HepG2 (cell line): Measurements from ENCODE around the gene MISP3. TPM values are rescaled to one million over a fixed set of nuclear protein-coding genes. Genes with fewer than 3 reads are reported as not detected.

ENCODE experiments used
- ATAC-seq: fragments of 200-7000 bp; cut with Tn5 transposase; 3 replicates; pipeline ENCODE4 v1.9.1; 2020; ENCODE audit warnings: mild to moderate bottlenecking, moderate library complexity
- BruUV-seq: library from RNA; stranded (reverse); fragments of 400-500 nt; replicated peaks from 2 replicates; lab custom pipeline; 2021; lab: Mats Ljungman, UMichigan
- CTCF ChIA-PET: fragments of 300-600 bp; formaldehyde crosslinking; extraction: SDS; loops from one replicate; lab custom pipeline; 2021; ENCODE audit warnings: low total read pairs, inconsistent platforms, low intra/inter-chr PET ratio; lab: Yijun Ruan, JAX
- POLR2A ChIA-PET: fragments of 350-600 bp; sonication (Branson Sonifier 250); formaldehyde crosslinking; loops from one replicate; lab custom pipeline; 2020; ENCODE audit warnings: antibody characterized with exemption, inconsistent platforms; lab: Yijun Ruan, JAX
- DNase-seq: peaks from one replicate; pipeline ENCODE4 v3.0.0-alpha.2; 2015; ENCODE audit warnings: low spot score
- FAIRE-seq: peaks from 3 replicates; lab custom pipeline; 2011; peaks lifted over from hg19 to GRCh38; lab: Jason Lieb, UNC
- H2AFZ ChIP-seq: one replicate; pipeline ENCODE4 v1.6.1; 2011; ENCODE audit warnings: low read length, inconsistent platforms
- H3K27ac ChIP-seq: fragments of 300-600 bp; 3 replicates; pipeline ENCODE4 v1.8.0; 2011; ENCODE audit warnings: mixed run types, mild to moderate bottlenecking, mixed read lengths, low read length, inconsistent platforms; ENCODE audit not compliant: insufficient read depth; ENCODE audit errors: extremely low read length
- H3K27me3 ChIP-seq, 2 experiments: fragments of 200-600 bp in 1 of 2; 2 replicates in 1 of 2; 3 replicates in 1 of 2; pipeline versions ENCODE4 v1.6.0 to v1.8.0; 2011; ENCODE audit warnings: low read length in 2 of 2, mild to moderate bottlenecking in 2 of 2, moderate library complexity in 2 of 2, inconsistent platforms in 1 of 2; ENCODE audit not compliant: insufficient read depth in 2 of 2, control insufficient read depth in 1 of 2
- H3K36me3 ChIP-seq, 2 experiments: fragments of 200-600 bp in 1 of 2; replicated peaks in 1 of 2; 2 replicates in 1 of 2; 3 replicates in 1 of 2; pipeline versions ENCODE4 v1.5.1 to v1.8.0; 2011; ENCODE audit warnings: low read length in 2 of 2, inconsistent platforms in 1 of 2; ENCODE audit not compliant: insufficient read depth in 2 of 2, control insufficient read depth in 1 of 2
- H3K4me1 ChIP-seq: 2 replicates; pipeline ENCODE4 v1.5.1; 2012; ENCODE audit warnings: low read length, inconsistent platforms; ENCODE audit not compliant: insufficient read depth
- H3K4me2 ChIP-seq: 2 replicates; pipeline ENCODE4 v1.6.0; 2011; ENCODE audit warnings: low read depth, low read length, inconsistent platforms
- H3K4me3 ChIP-seq, 3 experiments: fragments of 200-600 bp in 1 of 3; sonication (generic), shearing (Covaris generic) in 1 of 3; replicated peaks in 1 of 3; 2 replicates each; pipeline ENCODE4 v1.5.1; 2011 to 2016; ENCODE audit warnings: low read length in 3 of 3, inconsistent platforms in 2 of 3, low read depth in 2 of 3, mild to moderate bottlenecking in 2 of 3, control low read depth in 1 of 3, mixed read lengths in 1 of 3; ENCODE audit not compliant: insufficient read depth in 1 of 3
- H3K79me2 ChIP-seq: one replicate; pipeline ENCODE4 v1.6.1; 2011; ENCODE audit warnings: low read length, inconsistent platforms; ENCODE audit not compliant: insufficient read depth
- H3K9ac ChIP-seq: 2 replicates; pipeline ENCODE4 v1.6.0; 2011; ENCODE audit warnings: mild to moderate bottlenecking, low read depth, low read length, inconsistent platforms; ENCODE audit not compliant: insufficient read depth
- H3K9me3 ChIP-seq: 2 replicates; pipeline ENCODE4 v1.5.1; 2012; ENCODE audit warnings: mild to moderate bottlenecking, low read length
- H4K20me1 ChIP-seq: 2 replicates; pipeline ENCODE4 v1.6.0; 2011; ENCODE audit warnings: inconsistent platforms, mild to moderate bottlenecking, low read length, moderate library complexity; ENCODE audit not compliant: insufficient read depth
- CREM ChIP-seq, 2 experiments: sonication (generic) in 1 of 2; formaldehyde crosslinking in 1 of 2; IDR thresholded peaks; 2 replicates each; pipeline versions ENCODE4 v1.4.0 to v1.6.1; 2016 to 2020; ENCODE audit warnings: antibody characterized with exemption in 1 of 2, mild to moderate bottlenecking in 1 of 2, missing genetic modification reagents in 1 of 2
- EP300 ChIP-seq, 3 experiments: sonication (generic) in 1 of 3; formaldehyde crosslinking in 1 of 3; IDR thresholded peaks; 2 replicates each; pipeline versions ENCODE4 v1.5.1 to v1.6.1; 2011 to 2020; ENCODE audit warnings: low read depth in 2 of 3, low read length in 2 of 3, borderline replicate concordance in 1 of 3, improper control_type of control experiment in 1 of 3, mild to moderate bottlenecking in 1 of 3, missing genetic modification reagents in 1 of 3, moderate library complexity in 1 of 3
- GATAD1 ChIP-seq: IDR thresholded peaks from 2 replicates; pipeline ENCODE4 v1.6.1; 2016; ENCODE audit warnings: missing genetic modification reagents, missing compliant biosample characterization
- GATAD2A ChIP-seq: IDR thresholded peaks from 2 replicates; pipeline ENCODE4 v1.6.1; 2016
- JDP2 ChIP-seq: sonication (generic); formaldehyde crosslinking; IDR thresholded peaks from 2 replicates; pipeline ENCODE4 v1.8.1; 2022; ENCODE audit warnings: missing genetic modification reagents, borderline replicate concordance
- KLF12 ChIP-seq: sonication (generic); formaldehyde crosslinking; IDR thresholded peaks from 2 replicates; pipeline ENCODE4 v1.4.0; 2020; ENCODE audit warnings: missing genetic modification reagents, borderline replicate concordance
- MAFG ChIP-seq: sonication (generic); formaldehyde crosslinking; IDR thresholded peaks from 2 replicates; pipeline ENCODE4 v1.5.1; 2020; ENCODE audit warnings: mild to moderate bottlenecking, missing genetic modification reagents
- NFE2L1 ChIP-seq: sonication (generic); formaldehyde crosslinking; IDR thresholded peaks from 2 replicates; pipeline ENCODE4 v1.4.0; 2020; ENCODE audit warnings: missing genetic modification reagents, mild to moderate bottlenecking, borderline replicate concordance
- RFXAP ChIP-seq: sonication (generic); formaldehyde crosslinking; IDR thresholded peaks from 2 replicates; pipeline ENCODE4 v1.4.0; 2020; ENCODE audit warnings: missing genetic modification reagents, borderline replicate concordance
- SMC3 ChIP-seq: IDR thresholded peaks from 2 replicates; pipeline ENCODE4 v1.6.1; 2011; ENCODE audit warnings: low read length, improper control_type of control experiment
- SP4 ChIP-seq: sonication (generic); formaldehyde crosslinking; IDR thresholded peaks from 2 replicates; pipeline ENCODE4 v1.8.1; 2023; ENCODE audit warnings: mild to moderate bottlenecking, missing genetic modification reagents
- SRSF9 ChIP-seq: fragments of 200-400 bp; formaldehyde crosslinking; IDR thresholded peaks from 2 replicates; pipeline ENCODE4 v1.6.1; 2018; ENCODE audit warnings: borderline replicate concordance, mild to moderate bottlenecking, low read depth, low read length; ENCODE audit not compliant: insufficient read depth, poor library complexity, severe bottlenecking
- ZNF629 ChIP-seq: sonication (generic); formaldehyde crosslinking; conservative IDR thresholded peaks from 2 replicates; pipeline ENCODE4 v1.5.0; 2020; ENCODE audit warnings: missing genetic modification reagents
- WGBS: methylation state at CpG from one replicate; pipeline ENCODE4 v1.1.6; 2017; ENCODE audit warnings: low lambda C conversion rate; 5-methylcytosine and 5-hydroxymethylcytosine counted together
- in situ Hi-C: cut with HindIII; loops from 2 replicates; pipeline ENCODE4 v1.10.0; 2017; ENCODE audit warnings: low pct_unique_long_range_greater_than_20kb; ENCODE audit not compliant: extremely low pct_ligation_motif_present
- intact Hi-C: fragments of 100-400 bp; cut with micrococcal nuclease; formaldehyde crosslinking; loops from one replicate; pipeline ENCODE4 v1.10.0; 2022; ENCODE audit not compliant: unreplicated experiment
- polyA plus RNA-seq, 8 experiments: library from polyadenylated mRNA; depleted of rRNA in 3 of 8; stranded (reverse) in 7 of 8; unstranded in 1 of 8; fragments of >200 nt; fragmentation: Illumina TruSeq in 4 of 8; extraction: Trizol in 4 of 8; gene quantifications; 2 replicates each; pipeline versions ENCODE4 v1.2.1 to v1.2.3, GENCODE V29; 2011 to 2016; ENCODE audit warnings: low read depth in 4 of 8, missing spikeins in 1 of 8, mixed read lengths in 1 of 8; ENCODE audit not compliant: insufficient read depth in 1 of 8
- total RNA-seq, 5 experiments: library from RNA; depleted of rRNA; stranded (reverse); fragments of >200 nt; fragmentation: Illumina TruSeq; extraction: Trizol; gene quantifications; 2 replicates each; pipeline ENCODE4 v1.2.3, GENCODE V29; 2016; ENCODE audit warnings: low read depth in 1 of 5
- TF ChIP-seq, protein P1 (sequence below): sonication (generic); formaldehyde crosslinking; IDR thresholded peaks from 2 replicates; pipeline ENCODE4 v1.4.0; 2020; ENCODE audit warnings: missing genetic modification reagents
- TF ChIP-seq, protein P2 (sequence below): sonication (generic); formaldehyde crosslinking; IDR thresholded peaks from 2 replicates; pipeline ENCODE4 v1.4.0; 2020; ENCODE audit warnings: missing genetic modification reagents, borderline replicate concordance

MISP3 gene
- total and polyA plus RNA-seq, 2 of the 13 experiments (the other 11 are each of a cell fraction or from before 2014, with no cell fraction given), result 2.5 to 5.4 TPM

DNA sequence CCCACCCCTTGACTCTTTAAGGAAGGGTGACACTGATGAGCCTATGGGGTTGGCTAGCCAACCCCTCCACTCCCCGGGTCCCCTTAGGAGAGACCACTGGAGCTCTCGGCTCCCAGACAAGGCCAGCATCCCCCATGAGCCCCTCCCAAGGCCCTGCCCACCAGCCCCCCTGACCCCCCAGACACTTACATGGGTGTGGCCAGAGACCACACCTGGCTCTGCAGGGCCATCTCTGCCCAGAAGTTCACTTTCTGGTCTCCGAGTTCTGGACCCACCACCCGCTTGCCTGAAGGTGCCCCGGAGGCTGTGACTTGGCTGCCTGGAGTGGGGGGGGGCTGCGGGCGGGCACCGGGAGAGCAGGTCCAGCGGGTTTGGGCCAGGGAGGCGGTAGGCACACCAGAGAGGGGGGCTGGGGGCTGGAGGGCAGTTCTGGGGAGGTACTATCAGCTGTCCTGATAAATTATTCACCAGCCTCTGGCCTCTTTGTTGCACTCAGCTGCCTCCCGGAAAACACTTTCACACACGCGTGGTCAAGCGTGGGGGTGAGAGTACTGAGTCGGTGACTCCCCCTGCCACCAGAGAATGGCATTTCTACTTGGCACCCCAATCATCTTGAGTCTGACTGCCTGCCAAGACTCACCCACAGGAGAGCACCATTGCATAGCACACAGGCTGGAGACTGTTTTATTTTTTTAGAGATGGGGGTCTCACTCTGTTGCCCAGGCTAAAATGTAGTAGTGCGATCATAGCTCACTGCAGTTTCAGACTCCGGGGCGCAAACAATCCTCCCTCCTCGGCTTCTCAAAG, 10.6 kb upstream of the MISP3 start, which contains the start of gene PALM3 (continued):
- no peak for TF ChIP-seq SRSF9
- TF ChIP-seq, all 625 proteins: peak for 30

DNA sequence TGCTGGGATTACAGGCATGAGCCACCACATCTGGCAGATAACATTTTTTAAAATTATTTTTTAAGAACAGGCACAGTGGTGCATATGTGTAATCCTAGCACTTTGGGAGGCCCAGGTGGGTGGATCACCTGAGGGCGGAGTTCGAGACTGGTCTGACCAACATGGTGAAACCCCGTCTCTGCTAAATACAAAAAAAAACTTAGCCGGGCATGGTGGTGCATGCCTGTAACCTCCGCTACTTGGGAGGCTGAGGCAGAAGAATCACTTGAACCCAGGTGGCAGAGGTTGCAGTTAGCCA, 10.1 kb upstream of the MISP3 start:
- CTCF ChIA-PET, result no interaction called here
- Histone ChIP-seq H3K9ac (no peak overlapping the region), H3K4me3 (no peak overlapping the region), H3K36me3 (no peaks in the 10 kb centered on the region), H2AFZ (no peak overlapping the region), H3K9me3 (no peaks in the 10 kb centered on the region), H3K79me2 (no peaks in the 10 kb centered on the region), H3K4me2 (no peak overlapping the region; the same call in 1 of the 2 replicates), H3K4me1 (peaks cover 45% of the 10 kb centered on the region), H3K27ac (no peak overlapping the region), H3K27me3 (no peaks in the 10 kb centered on the region), H4K20me1 (no peaks in the 10 kb centered on the region)
- ATAC-seq (no peak), DNase-seq (no peak), FAIRE-seq (no peak)
- in situ Hi-C loops, result loop anchor here (25.0 kb wide), 1 partner anchor 300 kb away; the partner anchor contains the start of genes C19orf53 and MRI1
- POLR2A ChIA-PET, result interaction anchor here (5.7 kb wide), 1 partner anchor 9 kb away, joined by 62 read pairs; the partner anchor contains the start of gene MISP3
- no TSS peak for BruUV-seq
- intact Hi-C loops, result no loop called here
- no peak for TF ChIP-seq ZNF629
- TF ChIP-seq, protein P1, sequence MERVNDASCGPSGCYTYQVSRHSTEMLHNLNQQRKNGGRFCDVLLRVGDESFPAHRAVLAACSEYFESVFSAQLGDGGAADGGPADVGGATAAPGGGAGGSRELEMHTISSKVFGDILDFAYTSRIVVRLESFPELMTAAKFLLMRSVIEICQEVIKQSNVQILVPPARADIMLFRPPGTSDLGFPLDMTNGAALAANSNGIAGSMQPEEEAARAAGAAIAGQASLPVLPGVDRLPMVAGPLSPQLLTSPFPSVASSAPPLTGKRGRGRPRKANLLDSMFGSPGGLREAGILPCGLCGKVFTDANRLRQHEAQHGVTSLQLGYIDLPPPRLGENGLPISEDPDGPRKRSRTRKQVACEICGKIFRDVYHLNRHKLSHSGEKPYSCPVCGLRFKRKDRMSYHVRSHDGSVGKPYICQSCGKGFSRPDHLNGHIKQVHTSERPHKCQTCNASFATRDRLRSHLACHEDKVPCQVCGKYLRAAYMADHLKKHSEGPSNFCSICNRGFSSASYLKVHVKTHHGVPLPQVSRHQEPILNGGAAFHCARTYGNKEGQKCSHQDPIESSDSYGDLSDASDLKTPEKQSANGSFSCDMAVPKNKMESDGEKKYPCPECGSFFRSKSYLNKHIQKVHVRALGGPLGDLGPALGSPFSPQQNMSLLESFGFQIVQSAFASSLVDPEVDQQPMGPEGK, result no peak
- TF ChIP-seq CREM (IDR thresholded peaks at IDR 0.05), result no peak
- TF ChIP-seq CREM (CRISPR knock-in tag; IDR thresholded peaks at IDR 0.05), result no peak
- TF ChIP-seq MAFG (CRISPR knock-in tag), result no peak
- TF ChIP-seq EP300 (IDR thresholded peaks at IDR 0.05; ENCODE audit: low read depth in 2 of 2, low read length in 2 of 2), result no peak
- no peak for TF ChIP-seq EP300 (CRISPR knock-in tag; IDR thresholded peaks at IDR 0.05; ENCODE audit: borderline replicate concordance)
- no peak for TF ChIP-seq NFE2L1 (CRISPR knock-in tag)
- TF ChIP-seq KLF12 (CRISPR knock-in tag), result no peak
- TF ChIP-seq SP4, result no peak
- no peak for TF ChIP-seq RFXAP
- TF ChIP-seq JDP2 (CRISPR knock-in tag), result no peak
- TF ChIP-seq GATAD1 (CRISPR knock-in tag), result no peak
- TF ChIP-seq SMC3, result no peak
- TF ChIP-seq, protein P2, sequence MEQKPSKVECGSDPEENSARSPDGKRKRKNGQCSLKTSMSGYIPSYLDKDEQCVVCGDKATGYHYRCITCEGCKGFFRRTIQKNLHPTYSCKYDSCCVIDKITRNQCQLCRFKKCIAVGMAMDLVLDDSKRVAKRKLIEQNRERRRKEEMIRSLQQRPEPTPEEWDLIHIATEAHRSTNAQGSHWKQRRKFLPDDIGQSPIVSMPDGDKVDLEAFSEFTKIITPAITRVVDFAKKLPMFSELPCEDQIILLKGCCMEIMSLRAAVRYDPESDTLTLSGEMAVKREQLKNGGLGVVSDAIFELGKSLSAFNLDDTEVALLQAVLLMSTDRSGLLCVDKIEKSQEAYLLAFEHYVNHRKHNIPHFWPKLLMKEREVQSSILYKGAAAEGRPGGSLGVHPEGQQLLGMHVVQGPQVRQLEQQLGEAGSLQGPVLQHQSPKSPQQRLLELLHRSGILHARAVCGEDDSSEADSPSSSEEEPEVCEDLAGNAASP (CRISPR knock-in tag), result no peak
- TF ChIP-seq GATAD2A, result no peak
- 80% methylated on average over 5 of the region's 5 CpGs for WGBS
